Testis (tissue), 2 donors: ENCODE results near the gene E2F3.

Experiments
- CTCF ChIP-seq, 3 experiments: fragments of 450-650 bp in 2 of 3; fragments of 200-600 bp in 1 of 3; sonication (generic) in 1 of 3; IDR thresholded peaks; one replicate each; pipeline ENCODE4 v1.5.1; 2016 to 2019; ENCODE audit warnings: antibody characterized with exemption in 3 of 3, mild to moderate bottlenecking in 2 of 3, moderate library complexity in 1 of 3
- POLR2A ChIP-seq: fragments of 450-650 bp; IDR thresholded peaks from one replicate; pipeline ENCODE4 v1.6.1; 2017; ENCODE audit warnings: antibody characterized with exemption, mild to moderate bottlenecking, moderate library complexity

- TF ChIP-seq POLR2A (no peak), CTCF (IDR thresholded peaks at IDR 0.05) (no peak)
Measured at GRCh38 chr6:20464847-20465246, 63.2 kb downstream of the E2F3 start.
